ENCODE results near the gene CTNND2. TPM values are rescaled to one million over a fixed set of nuclear protein-coding genes. Genes with fewer than 3 reads are reported as not detected.

Gene CTNND2
- total RNA-seq, 1 experiment from 2014 or later, result not detected

DNA sequence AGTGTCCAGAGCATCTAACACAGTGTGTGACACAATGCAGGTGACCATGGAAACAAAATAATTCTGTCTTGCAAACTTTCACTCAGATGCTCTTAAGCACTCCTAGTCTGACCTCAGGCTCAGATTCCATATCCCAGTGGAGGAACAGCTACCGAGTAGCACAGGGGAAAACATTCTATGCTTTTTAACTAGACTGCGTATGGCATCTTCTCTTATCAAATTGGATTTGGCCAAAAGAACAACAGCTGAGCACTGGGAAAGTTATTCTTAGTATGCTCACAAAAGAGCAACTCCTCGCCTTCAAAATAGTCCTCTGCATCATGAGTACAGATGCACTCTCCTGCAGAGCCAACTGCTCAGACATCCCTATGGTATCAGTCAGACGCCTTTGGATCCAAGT, 615.0 kb downstream of the CTNND2 start:
- POLR2A ChIA-PET (ENCODE audit: low non-redundant PET), result no interaction called here
- no peak overlapping the region for H3K27ac ChIP-seq (ENCODE audit: low read depth, low read length, poor library complexity, severe bottlenecking)
- H3K36me3 ChIP-seq (ENCODE audit: insufficient read depth, low read length, poor library complexity, severe bottlenecking), result no peaks in the 10 kb centered on the region
- intact Hi-C loops (cut with micrococcal nuclease; ENCODE audit: unreplicated experiment), result no loop called here
- BruUV-seq (replicated peaks), result no TSS peak
- no peak overlapping the region for H3K4me3 ChIP-seq (ENCODE audit: low read depth, low read length, poor library complexity, severe bottlenecking)
- CTCF ChIA-PET, result no interaction called here
- no peak for DNase-seq (ENCODE audit: low spot score)
- no peaks in the 10 kb centered on the region for H3K9me3 ChIP-seq (ENCODE audit: low read depth, low read length, poor library complexity, severe bottlenecking)
- no peaks in the 10 kb centered on the region for H3K27me3 ChIP-seq (replicated peaks; ENCODE audit: insufficient read depth, low read depth, low read length, poor library complexity)
- no peak for TF ChIP-seq EZH2 (IDR thresholded peaks at IDR 0.05; ENCODE audit: borderline replicate concordance, low read depth, low read length, poor library complexity, severe bottlenecking)
- no peak for TF ChIP-seq CTCF (conservative IDR thresholded peaks at IDR 0.05; ENCODE audit: low read depth, low read length)
- H3K4me1 ChIP-seq (ENCODE audit: insufficient read depth, low read length, poor library complexity, severe bottlenecking), result no peaks in the 10 kb centered on the region

GRCh38 chr5:11281842-11282241, 622.4 kb downstream of the CTNND2 start:
- Histone ChIP-seq H3K36me3 (ENCODE audit: insufficient read depth, low read length, poor library complexity, severe bottlenecking) (no peaks in the 10 kb centered on the region), H3K27ac (ENCODE audit: low read depth, low read length, poor library complexity, severe bottlenecking) (no peak overlapping the region), H3K4me1 (ENCODE audit: insufficient read depth, low read length, poor library complexity, severe bottlenecking) (no peaks in the 10 kb centered on the region), H3K27me3 (replicated peaks; ENCODE audit: insufficient read depth, low read depth, low read length, poor library complexity) (no peaks in the 10 kb centered on the region), H3K4me3 (ENCODE audit: low read depth, low read length, poor library complexity, severe bottlenecking) (no peak overlapping the region), H3K9me3 (ENCODE audit: low read depth, low read length, poor library complexity, severe bottlenecking) (peaks cover 9% of the 10 kb centered on the region)
- DNase-seq (ENCODE audit: low spot score), result no peak
- TF ChIP-seq CTCF (conservative IDR thresholded peaks at IDR 0.05; ENCODE audit: low read depth, low read length) (no peak), EZH2 (IDR thresholded peaks at IDR 0.05; ENCODE audit: borderline replicate concordance, low read depth, low read length, poor library complexity, severe bottlenecking) (no peak)
- ChIA-PET POLR2A (ENCODE audit: low non-redundant PET) (no interaction called here), CTCF (no interaction called here)
- intact Hi-C loops (cut with micrococcal nuclease; ENCODE audit: unreplicated experiment), result no loop called here
- BruUV-seq (replicated peaks), result no TSS peak

- Histone ChIP-seq H3K36me3 (ENCODE audit: insufficient read depth, low read length, poor library complexity, severe bottlenecking) (no peaks in the 10 kb centered on the region), H3K4me3 (ENCODE audit: low read depth, low read length, poor library complexity, severe bottlenecking) (no peak overlapping the region), H3K9me3 (ENCODE audit: low read depth, low read length, poor library complexity, severe bottlenecking) (peaks cover 9% of the 10 kb centered on the region), H3K27me3 (replicated peaks; ENCODE audit: insufficient read depth, low read depth, low read length, poor library complexity) (peaks cover 6% of the 10 kb centered on the region), H3K4me1 (ENCODE audit: insufficient read depth, low read length, poor library complexity, severe bottlenecking) (no peaks in the 10 kb centered on the region), H3K27ac (ENCODE audit: low read depth, low read length, poor library complexity, severe bottlenecking) (no peak overlapping the region)
- BruUV-seq (replicated peaks), result no TSS peak
- ChIA-PET POLR2A (ENCODE audit: low non-redundant PET) (no interaction called here), CTCF (no interaction called here)
- DNase-seq (ENCODE audit: low spot score), result no peak
- intact Hi-C loops (cut with micrococcal nuclease; ENCODE audit: unreplicated experiment), result no loop called here
- TF ChIP-seq EZH2 (IDR thresholded peaks at IDR 0.05; ENCODE audit: borderline replicate concordance, low read depth, low read length, poor library complexity, severe bottlenecking) (no peak), CTCF (conservative IDR thresholded peaks at IDR 0.05; ENCODE audit: low read depth, low read length) (no peak)
Observed at GRCh38 chr5:11277323-11277722, 626.9 kb downstream of the CTNND2 start.

Measured in A673 (cell line).